GM23338 (cell line): ENCODE data around the gene NTN4.

Experiments
- CREB1 ChIP-seq: fragments of 250-450 bp; sonication (Bioruptor Pico); IDR thresholded peaks from 2 replicates; pipeline ENCODE4 v1.5.0; 2020; ENCODE audit warnings: low read depth, mild to moderate bottlenecking, moderate library complexity
- EZH2 ChIP-seq: fragments of 200-600 bp; sonication (generic); IDR thresholded peaks from one replicate; pipeline ENCODE4 v1.8.0; 2017; ENCODE audit warnings: antibody characterized with exemption, mild to moderate bottlenecking, low read depth; ENCODE audit not compliant: unreplicated experiment
- EZH2phosphoT487 ChIP-seq: fragments of 200-600 bp; sonication (generic); IDR thresholded peaks from one replicate; pipeline ENCODE4 v1.8.1; 2018; ENCODE audit warnings: antibody characterized with exemption; ENCODE audit not compliant: unreplicated experiment
- JUNB ChIP-seq: IDR thresholded peaks from one replicate; pipeline ENCODE4 v1.6.1; 2016; ENCODE audit warnings: antibody characterized with exemption; ENCODE audit not compliant: unreplicated experiment
- NANOG ChIP-seq: IDR thresholded peaks from 2 replicates; pipeline ENCODE4 v1.6.1; 2016; ENCODE audit warnings: antibody characterized with exemption, borderline replicate concordance
- POLR2AphosphoS5 ChIP-seq: IDR thresholded peaks from 2 replicates; pipeline ENCODE4 v1.6.1; 2016; ENCODE audit warnings: antibody characterized with exemption, low read depth
- STAT1 ChIP-seq: IDR thresholded peaks from one replicate; pipeline ENCODE4 v1.6.1; 2016; ENCODE audit warnings: antibody characterized with exemption; ENCODE audit not compliant: unreplicated experiment
- ZNF114 ChIP-seq: fragments of 250-450 bp; sonication (Bioruptor Pico); IDR thresholded peaks from 2 replicates; pipeline ENCODE4 v1.5.0; 2020; ENCODE audit warnings: mild to moderate bottlenecking, moderate library complexity
- ZNF331 ChIP-seq: fragments of 250-450 bp; sonication (Bioruptor Pico); IDR thresholded peaks from 2 replicates; pipeline ENCODE4 v1.5.0; 2020; ENCODE audit warnings: low read depth, mild to moderate bottlenecking, moderate library complexity
- TF ChIP-seq, protein P1 (sequence below), 2 experiments: fragments of 200-600 bp in 1 of 2; sonication (generic) in 1 of 2; conservative IDR thresholded peaks; 2 replicates each; pipeline versions ENCODE4 v1.5.1 to v1.6.1; 2016 to 2017; ENCODE audit warnings: antibody characterized with exemption in 2 of 2, low read depth in 2 of 2, mild to moderate bottlenecking in 2 of 2, moderate library complexity in 1 of 2
- TF ChIP-seq, protein P2 (sequence below): fragments of 250-450 bp; sonication (Bioruptor Pico); IDR thresholded peaks from 2 replicates; pipeline ENCODE4 v1.5.0; 2020; ENCODE audit warnings: mild to moderate bottlenecking, moderate library complexity
- TF ChIP-seq, protein P3 (sequence below): IDR thresholded peaks from one replicate; pipeline ENCODE4 v1.6.1; 2018; ENCODE audit warnings: antibody characterized with exemption; ENCODE audit not compliant: unreplicated experiment
- TF ChIP-seq, protein P4 (sequence below): IDR thresholded peaks from 2 replicates; pipeline ENCODE4 v1.6.1; 2016; ENCODE audit warnings: antibody characterized with exemption

DNA sequence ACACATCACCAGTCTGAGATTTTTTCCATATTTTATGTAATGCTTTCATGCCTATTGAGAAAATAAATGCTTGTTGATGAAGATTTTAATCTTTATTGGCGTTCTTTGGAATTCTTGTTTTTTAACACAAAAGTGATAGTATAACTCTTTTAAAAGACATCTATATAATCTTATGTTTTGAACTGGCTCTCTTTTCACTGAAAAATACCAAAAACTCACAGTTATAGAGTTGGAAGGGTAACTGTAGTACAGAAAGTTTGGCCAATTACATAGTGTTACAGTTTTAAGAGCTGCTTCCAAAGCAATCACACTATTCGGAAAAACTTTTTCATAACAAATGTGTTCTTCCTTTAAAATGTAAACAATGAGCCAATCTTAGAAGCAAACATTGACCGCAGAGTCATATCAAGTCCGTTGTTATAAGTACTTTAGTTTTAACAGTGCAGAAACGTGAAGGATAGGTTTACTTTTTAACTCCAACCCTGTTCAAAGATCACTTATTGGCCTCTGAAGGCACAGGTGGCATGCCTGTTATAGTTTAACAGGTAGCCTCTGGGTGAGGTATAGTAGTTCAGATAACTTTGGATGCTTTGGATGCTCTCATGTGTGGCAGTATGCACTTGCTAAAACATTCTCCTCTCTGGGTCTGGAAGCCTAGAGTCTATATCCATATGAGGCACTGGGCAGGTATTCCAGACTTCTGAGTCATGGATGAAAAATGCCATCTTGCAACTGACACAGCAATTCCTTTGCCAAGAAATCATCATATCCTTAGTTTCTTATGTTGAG is 12.1 kb upstream of the NTN4 start:
- TF ChIP-seq EZH2 = no peak
- TF ChIP-seq POLR2AphosphoS5 = no peak
- TF ChIP-seq EZH2phosphoT487 = no peak
- TF ChIP-seq, protein P1, sequence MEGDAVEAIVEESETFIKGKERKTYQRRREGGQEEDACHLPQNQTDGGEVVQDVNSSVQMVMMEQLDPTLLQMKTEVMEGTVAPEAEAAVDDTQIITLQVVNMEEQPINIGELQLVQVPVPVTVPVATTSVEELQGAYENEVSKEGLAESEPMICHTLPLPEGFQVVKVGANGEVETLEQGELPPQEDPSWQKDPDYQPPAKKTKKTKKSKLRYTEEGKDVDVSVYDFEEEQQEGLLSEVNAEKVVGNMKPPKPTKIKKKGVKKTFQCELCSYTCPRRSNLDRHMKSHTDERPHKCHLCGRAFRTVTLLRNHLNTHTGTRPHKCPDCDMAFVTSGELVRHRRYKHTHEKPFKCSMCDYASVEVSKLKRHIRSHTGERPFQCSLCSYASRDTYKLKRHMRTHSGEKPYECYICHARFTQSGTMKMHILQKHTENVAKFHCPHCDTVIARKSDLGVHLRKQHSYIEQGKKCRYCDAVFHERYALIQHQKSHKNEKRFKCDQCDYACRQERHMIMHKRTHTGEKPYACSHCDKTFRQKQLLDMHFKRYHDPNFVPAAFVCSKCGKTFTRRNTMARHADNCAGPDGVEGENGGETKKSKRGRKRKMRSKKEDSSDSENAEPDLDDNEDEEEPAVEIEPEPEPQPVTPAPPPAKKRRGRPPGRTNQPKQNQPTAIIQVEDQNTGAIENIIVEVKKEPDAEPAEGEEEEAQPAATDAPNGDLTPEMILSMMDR (conservative IDR thresholded peaks at IDR 0.05; ENCODE audit: low read depth in 2 of 2) = no peak
- TF ChIP-seq, protein P2, sequence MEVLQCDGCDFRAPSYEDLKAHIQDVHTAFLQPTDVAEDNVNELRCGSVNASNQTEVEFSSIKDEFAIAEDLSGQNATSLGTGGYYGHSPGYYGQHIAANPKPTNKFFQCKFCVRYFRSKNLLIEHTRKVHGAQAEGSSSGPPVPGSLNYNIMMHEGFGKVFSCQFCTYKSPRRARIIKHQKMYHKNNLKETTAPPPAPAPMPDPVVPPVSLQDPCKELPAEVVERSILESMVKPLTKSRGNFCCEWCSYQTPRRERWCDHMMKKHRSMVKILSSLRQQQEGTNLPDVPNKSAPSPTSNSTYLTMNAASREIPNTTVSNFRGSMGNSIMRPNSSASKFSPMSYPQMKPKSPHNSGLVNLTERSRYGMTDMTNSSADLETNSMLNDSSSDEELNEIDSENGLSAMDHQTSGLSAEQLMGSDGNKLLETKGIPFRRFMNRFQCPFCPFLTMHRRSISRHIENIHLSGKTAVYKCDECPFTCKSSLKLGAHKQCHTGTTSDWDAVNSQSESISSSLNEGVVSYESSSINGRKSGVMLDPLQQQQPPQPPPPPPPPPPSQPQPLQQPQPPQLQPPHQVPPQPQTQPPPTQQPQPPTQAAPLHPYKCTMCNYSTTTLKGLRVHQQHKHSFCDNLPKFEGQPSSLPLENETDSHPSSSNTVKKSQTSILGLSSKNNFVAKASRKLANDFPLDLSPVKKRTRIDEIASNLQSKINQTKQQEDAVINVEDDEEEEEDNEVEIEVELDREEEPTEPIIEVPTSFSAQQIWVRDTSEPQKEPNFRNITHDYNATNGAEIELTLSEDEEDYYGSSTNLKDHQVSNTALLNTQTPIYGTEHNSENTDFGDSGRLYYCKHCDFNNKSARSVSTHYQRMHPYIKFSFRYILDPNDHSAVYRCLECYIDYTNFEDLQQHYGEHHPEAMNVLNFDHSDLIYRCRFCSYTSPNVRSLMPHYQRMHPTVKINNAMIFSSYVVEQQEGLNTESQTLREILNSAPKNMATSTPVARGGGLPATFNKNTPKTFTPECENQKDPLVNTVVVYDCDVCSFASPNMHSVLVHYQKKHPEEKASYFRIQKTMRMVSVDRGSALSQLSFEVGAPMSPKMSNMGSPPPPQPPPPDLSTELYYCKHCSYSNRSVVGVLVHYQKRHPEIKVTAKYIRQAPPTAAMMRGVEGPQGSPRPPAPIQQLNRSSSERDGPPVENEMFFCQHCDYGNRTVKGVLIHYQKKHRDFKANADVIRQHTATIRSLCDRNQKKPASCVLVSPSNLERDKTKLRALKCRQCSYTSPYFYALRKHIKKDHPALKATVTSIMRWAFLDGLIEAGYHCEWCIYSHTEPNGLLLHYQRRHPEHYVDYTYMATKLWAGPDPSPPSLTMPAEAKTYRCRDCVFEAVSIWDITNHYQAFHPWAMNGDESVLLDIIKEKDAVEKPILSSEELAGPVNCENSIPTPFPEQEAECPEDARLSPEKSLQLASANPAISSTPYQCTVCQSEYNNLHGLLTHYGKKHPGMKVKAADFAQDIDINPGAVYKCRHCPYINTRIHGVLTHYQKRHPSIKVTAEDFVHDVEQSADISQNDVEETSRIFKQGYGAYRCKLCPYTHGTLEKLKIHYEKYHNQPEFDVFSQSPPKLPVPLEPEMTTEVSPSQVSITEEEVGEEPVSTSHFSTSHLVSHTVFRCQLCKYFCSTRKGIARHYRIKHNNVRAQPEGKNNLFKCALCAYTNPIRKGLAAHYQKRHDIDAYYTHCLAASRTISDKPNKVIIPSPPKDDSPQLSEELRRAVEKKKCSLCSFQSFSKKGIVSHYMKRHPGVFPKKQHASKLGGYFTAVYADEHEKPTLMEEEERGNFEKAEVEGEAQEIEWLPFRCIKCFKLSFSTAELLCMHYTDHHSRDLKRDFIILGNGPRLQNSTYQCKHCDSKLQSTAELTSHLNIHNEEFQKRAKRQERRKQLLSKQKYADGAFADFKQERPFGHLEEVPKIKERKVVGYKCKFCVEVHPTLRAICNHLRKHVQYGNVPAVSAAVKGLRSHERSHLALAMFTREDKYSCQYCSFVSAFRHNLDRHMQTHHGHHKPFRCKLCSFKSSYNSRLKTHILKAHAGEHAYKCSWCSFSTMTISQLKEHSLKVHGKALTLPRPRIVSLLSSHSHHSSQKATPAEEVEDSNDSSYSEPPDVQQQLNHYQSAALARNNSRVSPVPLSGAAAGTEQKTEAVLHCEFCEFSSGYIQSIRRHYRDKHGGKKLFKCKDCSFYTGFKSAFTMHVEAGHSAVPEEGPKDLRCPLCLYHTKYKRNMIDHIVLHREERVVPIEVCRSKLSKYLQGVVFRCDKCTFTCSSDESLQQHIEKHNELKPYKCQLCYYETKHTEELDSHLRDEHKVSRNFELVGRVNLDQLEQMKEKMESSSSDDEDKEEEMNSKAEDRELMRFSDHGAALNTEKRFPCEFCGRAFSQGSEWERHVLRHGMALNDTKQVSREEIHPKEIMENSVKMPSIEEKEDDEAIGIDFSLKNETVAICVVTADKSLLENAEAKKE (CRISPR knock-in tag) = no peak
- TF ChIP-seq JUNB = no peak
- TF ChIP-seq ZNF114 (CRISPR knock-in tag) = no peak
- TF ChIP-seq, protein P3, sequence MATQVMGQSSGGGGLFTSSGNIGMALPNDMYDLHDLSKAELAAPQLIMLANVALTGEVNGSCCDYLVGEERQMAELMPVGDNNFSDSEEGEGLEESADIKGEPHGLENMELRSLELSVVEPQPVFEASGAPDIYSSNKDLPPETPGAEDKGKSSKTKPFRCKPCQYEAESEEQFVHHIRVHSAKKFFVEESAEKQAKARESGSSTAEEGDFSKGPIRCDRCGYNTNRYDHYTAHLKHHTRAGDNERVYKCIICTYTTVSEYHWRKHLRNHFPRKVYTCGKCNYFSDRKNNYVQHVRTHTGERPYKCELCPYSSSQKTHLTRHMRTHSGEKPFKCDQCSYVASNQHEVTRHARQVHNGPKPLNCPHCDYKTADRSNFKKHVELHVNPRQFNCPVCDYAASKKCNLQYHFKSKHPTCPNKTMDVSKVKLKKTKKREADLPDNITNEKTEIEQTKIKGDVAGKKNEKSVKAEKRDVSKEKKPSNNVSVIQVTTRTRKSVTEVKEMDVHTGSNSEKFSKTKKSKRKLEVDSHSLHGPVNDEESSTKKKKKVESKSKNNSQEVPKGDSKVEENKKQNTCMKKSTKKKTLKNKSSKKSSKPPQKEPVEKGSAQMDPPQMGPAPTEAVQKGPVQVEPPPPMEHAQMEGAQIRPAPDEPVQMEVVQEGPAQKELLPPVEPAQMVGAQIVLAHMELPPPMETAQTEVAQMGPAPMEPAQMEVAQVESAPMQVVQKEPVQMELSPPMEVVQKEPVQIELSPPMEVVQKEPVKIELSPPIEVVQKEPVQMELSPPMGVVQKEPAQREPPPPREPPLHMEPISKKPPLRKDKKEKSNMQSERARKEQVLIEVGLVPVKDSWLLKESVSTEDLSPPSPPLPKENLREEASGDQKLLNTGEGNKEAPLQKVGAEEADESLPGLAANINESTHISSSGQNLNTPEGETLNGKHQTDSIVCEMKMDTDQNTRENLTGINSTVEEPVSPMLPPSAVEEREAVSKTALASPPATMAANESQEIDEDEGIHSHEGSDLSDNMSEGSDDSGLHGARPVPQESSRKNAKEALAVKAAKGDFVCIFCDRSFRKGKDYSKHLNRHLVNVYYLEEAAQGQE = no peak
- no peak for TF ChIP-seq CREB1 (CRISPR knock-in tag)
- TF ChIP-seq, protein P4, sequence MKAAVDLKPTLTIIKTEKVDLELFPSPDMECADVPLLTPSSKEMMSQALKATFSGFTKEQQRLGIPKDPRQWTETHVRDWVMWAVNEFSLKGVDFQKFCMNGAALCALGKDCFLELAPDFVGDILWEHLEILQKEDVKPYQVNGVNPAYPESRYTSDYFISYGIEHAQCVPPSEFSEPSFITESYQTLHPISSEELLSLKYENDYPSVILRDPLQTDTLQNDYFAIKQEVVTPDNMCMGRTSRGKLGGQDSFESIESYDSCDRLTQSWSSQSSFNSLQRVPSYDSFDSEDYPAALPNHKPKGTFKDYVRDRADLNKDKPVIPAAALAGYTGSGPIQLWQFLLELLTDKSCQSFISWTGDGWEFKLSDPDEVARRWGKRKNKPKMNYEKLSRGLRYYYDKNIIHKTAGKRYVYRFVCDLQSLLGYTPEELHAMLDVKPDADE = no peak
- no peak for TF ChIP-seq STAT1
- TF ChIP-seq NANOG = no peak
- TF ChIP-seq ZNF331 (CRISPR knock-in tag) = no peak
